ENCODE results near the gene TMEM107. TPM values are rescaled to one million over a fixed set of nuclear protein-coding genes. Genes with fewer than 3 reads are reported as not detected.

TMEM107 gene
- total RNA-seq, 1 experiment from 2014 or later, result 134 TPM

- Histone ChIP-seq H3K4me1 (ENCODE audit: low read length) (peaks cover 13% of the 10 kb centered on the region), H3K79me2 (ENCODE audit: low read length) (peaks cover 21% of the 10 kb centered on the region), H3K36me3 (ENCODE audit: insufficient read depth, low read length) (0 out of 2 replicates have a peak, but pooled peaks cover 3% of the 10 kb centered on the region), H3K4me2 (ENCODE audit: low read depth, low read length, poor library complexity, severe bottlenecking) (no peak overlapping the region), H2AFZ (ENCODE audit: low read length) (no peak overlapping the region), H3K9ac (ENCODE audit: low read length) (no peak overlapping the region), H4K20me1 (ENCODE audit: insufficient read depth, low read depth, low read length) (peaks cover 13% of the 10 kb centered on the region), H3K27me3 (ENCODE audit: low read length) (no peaks in the 10 kb centered on the region), H3K9me2 (replicated peaks; ENCODE audit: insufficient read depth, low read length) (no peaks in the 10 kb centered on the region), H3K4me3 (ENCODE audit: low read length) (no peak overlapping the region), H3K27ac (ENCODE audit: low read length) (no peak overlapping the region), H3K9me3 (ENCODE audit: low read length) (no peaks in the 10 kb centered on the region)
- no peak for DNase-seq
Measured at GRCh38 chr17:8147141-8147804, 28.9 kb downstream of the TMEM107 start.

- Histone ChIP-seq H3K79me2 (ENCODE audit: low read length) (peaks cover 15% of the 10 kb centered on the region), H3K9me2 (replicated peaks; ENCODE audit: insufficient read depth, low read length) (no peaks in the 10 kb centered on the region), H3K9ac (ENCODE audit: low read length) (no peak overlapping the region), H3K27me3 (ENCODE audit: low read length) (no peaks in the 10 kb centered on the region), H3K4me3 (ENCODE audit: low read length) (no peak overlapping the region), H4K20me1 (ENCODE audit: insufficient read depth, low read depth, low read length) (peaks cover 13% of the 10 kb centered on the region), H2AFZ (ENCODE audit: low read length) (no peak overlapping the region), H3K27ac (ENCODE audit: low read length) (no peak overlapping the region), H3K9me3 (ENCODE audit: low read length) (no peaks in the 10 kb centered on the region), H3K36me3 (ENCODE audit: insufficient read depth, low read length) (0 out of 2 replicates have a peak, but pooled peaks cover 3% of the 10 kb centered on the region), H3K4me1 (ENCODE audit: low read length) (peaks cover 11% of the 10 kb centered on the region), H3K4me2 (ENCODE audit: low read depth, low read length, poor library complexity, severe bottlenecking) (no peak overlapping the region)
- DNase-seq, result no peak
Measured at GRCh38 chr17:8146381-8147140, 29.6 kb downstream of the TMEM107 start.

GRCh38 chr17:8145811-8146210, 30.4 kb downstream of the TMEM107 start:
- DNase-seq, result no peak
- Histone ChIP-seq H2AFZ (ENCODE audit: low read length) (no peak overlapping the region), H3K9me3 (ENCODE audit: low read length) (no peaks in the 10 kb centered on the region)

GRCh38 chr17:8144401-8145231, 31.6 kb downstream of the TMEM107 start:
- Histone ChIP-seq H2AFZ (ENCODE audit: low read length) (no peak overlapping the region), H3K9me3 (ENCODE audit: low read length) (no peaks in the 10 kb centered on the region), H3K27me3 (ENCODE audit: low read length) (no peaks in the 10 kb centered on the region), H3K36me3 (ENCODE audit: insufficient read depth, low read length) (0 out of 2 replicates have a peak, but pooled peaks cover 3% of the 10 kb centered on the region), H3K4me1 (ENCODE audit: low read length) (peaks cover under 1% of the 10 kb centered on the region), H3K9ac (ENCODE audit: low read length) (no peak overlapping the region), H3K27ac (ENCODE audit: low read length) (no peak overlapping the region), H3K79me2 (ENCODE audit: low read length) (no peaks in the 10 kb centered on the region), H3K4me2 (ENCODE audit: low read depth, low read length, poor library complexity, severe bottlenecking) (no peak overlapping the region), H3K9me2 (replicated peaks; ENCODE audit: insufficient read depth, low read length) (no peaks in the 10 kb centered on the region), H4K20me1 (ENCODE audit: insufficient read depth, low read depth, low read length) (no peaks in the 10 kb centered on the region), H3K4me3 (ENCODE audit: low read length) (no peak overlapping the region)
- no peak for DNase-seq

More at GRCh38 chr17:8145811-8146210, 30.4 kb downstream of the TMEM107 start:
- H3K9me2 ChIP-seq (replicated peaks; ENCODE audit: insufficient read depth, low read length), result no peaks in the 10 kb centered on the region
- no peak overlapping the region for H3K9ac ChIP-seq (ENCODE audit: low read length)
- H3K4me3 ChIP-seq (ENCODE audit: low read length), result no peak overlapping the region
- H3K27ac ChIP-seq (ENCODE audit: low read length), result no peak overlapping the region
- 0 out of 2 replicates have a peak, but pooled peaks cover 3% of the 10 kb centered on the region for H3K36me3 ChIP-seq (ENCODE audit: insufficient read depth, low read length)
- H3K4me1 ChIP-seq (ENCODE audit: low read length), result peaks cover 6% of the 10 kb centered on the region
- peaks cover 9% of the 10 kb centered on the region for H3K79me2 ChIP-seq (ENCODE audit: low read length)
- H3K4me2 ChIP-seq (ENCODE audit: low read depth, low read length, poor library complexity, severe bottlenecking), result no peak overlapping the region
- no peaks in the 10 kb centered on the region for H3K27me3 ChIP-seq (ENCODE audit: low read length)
- peaks cover 11% of the 10 kb centered on the region for H4K20me1 ChIP-seq (ENCODE audit: insufficient read depth, low read depth, low read length)

- Histone ChIP-seq H2AFZ (ENCODE audit: low read length) (no peak overlapping the region), H3K27ac (ENCODE audit: low read length) (no peak overlapping the region), H3K27me3 (ENCODE audit: low read length) (no peaks in the 10 kb centered on the region), H3K9me3 (ENCODE audit: low read length) (no peaks in the 10 kb centered on the region), H3K36me3 (ENCODE audit: insufficient read depth, low read length) (0 out of 2 replicates have a peak, but pooled peaks cover 3% of the 10 kb centered on the region), H3K4me2 (ENCODE audit: low read depth, low read length, poor library complexity, severe bottlenecking) (no peak overlapping the region), H3K4me3 (ENCODE audit: low read length) (no peak overlapping the region), H3K4me1 (ENCODE audit: low read length) (peaks cover 7% of the 10 kb centered on the region), H3K9ac (ENCODE audit: low read length) (no peak overlapping the region), H3K79me2 (ENCODE audit: low read length) (no peaks in the 10 kb centered on the region), H4K20me1 (ENCODE audit: insufficient read depth, low read depth, low read length) (no peaks in the 10 kb centered on the region), H3K9me2 (replicated peaks; ENCODE audit: insufficient read depth, low read length) (no peaks in the 10 kb centered on the region)
- no peak for DNase-seq
Measured at GRCh38 chr17:8143581-8144400, 32.4 kb downstream of the TMEM107 start.

GRCh38 chr17:8142887-8143580, 33.1 kb downstream of the TMEM107 start:
- no peaks in the 10 kb centered on the region for H3K27me3 ChIP-seq (ENCODE audit: low read length)
- no peak overlapping the region for H2AFZ ChIP-seq (ENCODE audit: low read length)
- no peaks in the 10 kb centered on the region for H3K9me2 ChIP-seq (replicated peaks; ENCODE audit: insufficient read depth, low read length)
- H4K20me1 ChIP-seq (ENCODE audit: insufficient read depth, low read depth, low read length), result no peaks in the 10 kb centered on the region
- H3K9ac ChIP-seq (ENCODE audit: low read length), result no peak overlapping the region
- no peak overlapping the region for H3K4me3 ChIP-seq (ENCODE audit: low read length)
- H3K4me1 ChIP-seq (ENCODE audit: low read length), result peaks cover 12% of the 10 kb centered on the region
- no peaks in the 10 kb centered on the region for H3K36me3 ChIP-seq (ENCODE audit: insufficient read depth, low read length)
- no peaks in the 10 kb centered on the region for H3K79me2 ChIP-seq (ENCODE audit: low read length)
- no peak overlapping the region for H3K27ac ChIP-seq (ENCODE audit: low read length)
- no peak for DNase-seq
- no peaks in the 10 kb centered on the region for H3K9me3 ChIP-seq (ENCODE audit: low read length)
- H3K4me2 ChIP-seq (ENCODE audit: low read depth, low read length, poor library complexity, severe bottlenecking), result no peak overlapping the region

- Histone ChIP-seq H3K4me3 (ENCODE audit: low read length) (no peak overlapping the region), H3K9me3 (ENCODE audit: low read length) (no peaks in the 10 kb centered on the region), H3K27me3 (ENCODE audit: low read length) (no peaks in the 10 kb centered on the region), H3K9ac (ENCODE audit: low read length) (no peak overlapping the region), H3K27ac (ENCODE audit: low read length) (no peak overlapping the region), H4K20me1 (ENCODE audit: insufficient read depth, low read depth, low read length) (no peaks in the 10 kb centered on the region), H3K36me3 (ENCODE audit: insufficient read depth, low read length) (no peaks in the 10 kb centered on the region), H2AFZ (ENCODE audit: low read length) (no peak overlapping the region), H3K4me1 (ENCODE audit: low read length) (peaks cover 18% of the 10 kb centered on the region), H3K79me2 (ENCODE audit: low read length) (no peaks in the 10 kb centered on the region), H3K4me2 (ENCODE audit: low read depth, low read length, poor library complexity, severe bottlenecking) (no peak overlapping the region), H3K9me2 (replicated peaks; ENCODE audit: insufficient read depth, low read length) (no peaks in the 10 kb centered on the region)
- no peak for DNase-seq
Measured at GRCh38 chr17:8142158-8142886, 33.9 kb downstream of the TMEM107 start.

All from Karpas-422 (cell line).